GM12864 (cell line): ENCODE measurements around the gene MIF4GD.

Source experiments
- DNase-seq: peaks from one replicate; pipeline ENCODE4 v3.0.0-alpha.2; 2011; ENCODE audit warnings: low read depth
- H3K4me3 ChIP-seq: 2 replicates; pipeline ENCODE4 v1.5.1; 2011; ENCODE audit warnings: mild to moderate bottlenecking, low read depth, low read length, control low read depth
- CTCF ChIP-seq: IDR thresholded peaks from 2 replicates; pipeline ENCODE4 v1.5.1; 2011; ENCODE audit warnings: low read depth, mild to moderate bottlenecking, moderate library complexity, low read length, control low read depth, inconsistent platforms; ENCODE audit errors: missing control alignments

Gene MIF4GD

DNA sequence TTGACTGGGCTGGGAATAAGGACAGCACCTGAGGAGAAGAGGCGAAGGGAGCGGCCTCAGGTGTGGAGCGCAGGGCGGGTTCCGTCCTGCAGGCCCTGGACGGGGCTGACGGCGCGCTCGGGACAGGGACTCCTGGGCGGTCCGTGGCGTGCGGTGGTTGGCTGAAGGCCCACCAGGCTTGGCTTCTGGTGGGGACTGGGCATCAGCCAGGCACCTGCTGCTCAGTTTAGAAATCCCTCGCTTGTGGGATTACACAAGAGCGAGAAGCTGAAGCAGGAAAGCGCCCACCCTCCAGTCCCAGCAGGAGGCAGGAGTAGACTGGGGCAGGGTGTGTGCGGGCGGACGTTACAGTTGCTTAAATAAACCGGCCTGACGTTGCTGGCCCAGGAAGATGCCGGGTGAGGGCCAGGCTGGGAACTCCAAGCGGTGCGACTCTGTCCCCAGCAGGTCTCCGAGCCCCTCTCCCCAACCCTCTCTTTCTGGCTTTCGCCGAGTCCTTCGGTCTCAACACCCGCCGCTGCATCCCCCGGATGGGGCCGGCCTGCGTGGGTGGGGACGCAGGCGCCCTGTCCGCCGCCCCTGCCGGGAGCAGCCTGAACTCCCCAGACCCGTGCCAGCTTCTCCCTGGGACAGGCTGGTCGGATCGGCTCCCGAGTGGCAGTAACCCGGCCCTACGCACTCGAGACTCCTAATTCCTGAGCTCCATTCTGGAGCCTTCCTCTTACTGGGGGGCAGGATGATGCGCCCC is 639 bp downstream of the MIF4GD start:
- no peak for DNase-seq
- TF ChIP-seq CTCF, result peak; percentile 40
- H3K4me3 ChIP-seq, result peak overlapping the region; percentile 84

DNA sequence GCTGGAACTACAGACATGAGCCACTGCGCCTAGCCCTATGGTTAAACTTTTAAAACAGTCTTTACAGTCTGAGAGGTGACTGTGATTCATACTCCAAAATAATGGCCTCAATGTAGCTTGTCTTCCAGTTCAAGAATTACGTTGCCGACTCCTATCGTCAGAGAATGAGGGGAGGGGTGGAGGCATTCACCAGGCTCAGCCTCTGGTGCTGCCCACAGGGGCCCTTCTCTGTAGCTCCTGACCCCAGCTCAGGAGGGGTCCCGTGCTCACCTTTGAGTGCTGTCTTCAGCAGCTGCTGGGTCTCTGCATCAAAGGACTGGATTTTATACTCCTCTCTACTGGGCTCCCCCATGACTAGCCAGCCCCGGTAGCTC is 1.2 kb downstream of the MIF4GD start:
- no peak for DNase-seq
- peak overlapping the region; percentile 84 for H3K4me3 ChIP-seq
- TF ChIP-seq CTCF, result no peak

DNA sequence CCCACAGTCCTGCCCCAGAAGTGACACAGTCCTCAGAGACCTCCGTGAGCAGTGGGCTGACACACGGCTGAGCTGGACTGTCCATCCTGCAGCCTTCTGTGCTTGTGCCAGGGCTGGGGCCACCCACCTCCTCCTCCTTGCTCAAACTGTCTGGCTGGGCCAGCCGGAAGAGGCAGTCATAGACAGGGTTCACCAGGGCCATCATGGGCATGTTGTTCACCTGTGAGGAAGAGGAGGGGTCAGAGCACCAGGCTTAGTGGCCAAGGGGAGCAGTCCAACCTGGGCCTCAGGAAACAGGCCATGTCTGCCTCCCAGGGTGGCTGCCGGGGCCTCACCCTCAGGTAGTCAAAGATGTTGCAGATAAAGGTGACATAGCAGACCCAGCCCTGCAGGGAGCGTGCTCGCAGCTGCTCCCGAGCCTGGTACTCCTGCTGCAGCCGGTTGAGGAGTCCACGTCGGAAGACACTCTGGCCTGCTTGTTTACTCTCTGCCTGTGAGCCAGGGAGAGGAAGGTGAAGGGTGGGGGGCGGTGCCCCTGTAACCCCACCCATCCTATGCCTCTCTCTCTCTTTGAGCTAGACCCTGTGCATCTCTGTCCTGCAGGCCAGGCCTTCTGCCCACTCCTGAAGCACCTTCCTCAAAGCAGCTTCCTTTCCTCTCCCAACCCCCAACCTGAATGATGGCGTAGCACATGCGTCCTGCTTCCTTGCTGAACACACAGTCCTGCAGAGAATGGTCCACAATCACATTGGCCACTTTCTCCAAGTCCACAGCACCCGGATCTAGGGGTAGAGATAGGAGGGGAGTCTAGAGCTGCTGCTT is 3.4 kb downstream of the MIF4GD start:
- H3K4me3 ChIP-seq, result no peak overlapping the region
- DNase-seq, result no peak
- peak; percentile 28 for TF ChIP-seq CTCF

DNA sequence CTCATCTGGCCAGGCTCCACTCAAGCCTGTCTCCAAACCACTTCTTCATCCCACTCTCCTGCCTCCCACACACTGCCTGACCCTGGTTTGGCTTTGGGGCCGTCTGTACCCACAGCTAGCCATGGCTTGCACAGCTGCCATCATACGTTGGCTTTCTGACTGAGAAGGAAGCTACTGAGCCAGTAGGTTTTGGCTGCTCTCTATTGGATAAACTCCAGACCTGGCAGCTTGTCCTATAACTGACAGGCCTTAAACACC is 3.9 kb downstream of the MIF4GD start:
- no peak for DNase-seq
- TF ChIP-seq CTCF, result no peak
- H3K4me3 ChIP-seq, result no peak overlapping the region

GRCh38 chr17:75266316-75267152 is 4.5 kb downstream of the MIF4GD start:
- no peak overlapping the region for H3K4me3 ChIP-seq
- TF ChIP-seq CTCF, result no peak
- no peak for DNase-seq

DNA sequence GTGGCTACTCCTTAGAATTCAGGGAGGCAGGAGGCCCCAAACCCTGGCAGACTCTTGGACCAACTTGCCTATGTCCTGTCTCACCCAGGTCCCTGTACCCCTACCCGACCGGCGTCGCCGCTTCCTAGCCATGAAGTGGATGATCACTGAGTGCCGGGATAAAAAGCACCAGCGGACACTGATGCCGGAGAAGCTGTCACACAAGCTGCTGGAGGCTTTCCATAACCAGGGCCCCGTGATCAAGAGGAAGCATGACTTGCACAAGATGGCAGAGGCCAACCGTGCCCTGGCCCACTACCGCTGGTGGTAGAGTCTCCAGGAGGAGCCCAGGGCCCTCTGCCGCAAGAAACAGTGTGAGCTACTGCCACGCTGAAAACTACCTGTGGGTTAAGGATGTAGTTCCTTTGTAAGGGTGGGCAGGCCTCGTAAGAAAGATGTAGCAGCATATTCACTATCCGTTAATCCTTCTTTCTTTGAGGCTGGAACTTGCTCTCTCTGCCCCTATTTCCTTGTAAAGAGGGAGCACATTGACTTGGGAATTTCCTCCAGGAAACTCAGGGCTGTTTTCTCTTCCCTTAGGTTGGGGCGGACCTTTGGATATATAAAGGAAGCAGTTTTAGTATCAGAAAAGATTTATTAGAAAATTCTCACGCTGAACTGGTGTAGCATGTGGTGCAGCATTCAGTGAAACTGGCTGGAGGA is 5.3 kb downstream of the MIF4GD start:
- no peak overlapping the region for H3K4me3 ChIP-seq
- no peak for DNase-seq
- TF ChIP-seq CTCF, result no peak
